SK-N-SH (cell line): ENCODE measurements around the gene ZNF646. TPM values are rescaled to one million over a fixed set of nuclear protein-coding genes. Genes with fewer than 3 reads are reported as not detected.
A peak's percentile ranks its signal among the peaks of the same experiment; 100 is the strongest.

Experiments used
- CTCF ChIA-PET: fragments of 300-600, 350-600 bp; formaldehyde crosslinking; extraction: SDS; loops from one replicate; lab custom pipeline; 2021; lab: Yijun Ruan, JAX
- POLR2A ChIA-PET: fragments of 350-600 bp; sonication (Branson Sonifier 250); formaldehyde crosslinking; extraction: SDS; loops from one replicate; lab custom pipeline; 2020; ENCODE audit warnings: antibody characterized with exemption, inconsistent platforms; lab: Yijun Ruan, JAX
- DNase-seq: peaks from one replicate; pipeline ENCODE4 v3.0.0; 2012
- H2AFZ ChIP-seq: fragments of 200-600 bp; sonication (generic); 2 replicates; pipeline ENCODE4 v1.8.1; 2016; ENCODE audit warnings: antibody characterized with exemption, mild to moderate bottlenecking, low read depth
- H3F3A ChIP-seq: fragments of 200-600 bp; sonication (generic); replicated peaks from 2 replicates; pipeline ENCODE3; 2016; ENCODE audit warnings: antibody characterized with exemption, mild to moderate bottlenecking; ENCODE audit not compliant: insufficient read depth
- H3K27ac ChIP-seq, 2 experiments: fragments of 200-500 bp in 1 of 2; fragments of 200-600 bp in 1 of 2; sonication (Bioruptor generic) in 1 of 2; sonication (generic), shearing (Covaris generic) in 1 of 2; 2 replicates each; pipeline versions ENCODE4 v1.5.1 to v1.6.1; 2014 to 2016; ENCODE audit warnings: low read depth in 2 of 2, inconsistent platforms in 1 of 2, low read length in 1 of 2, mild to moderate bottlenecking in 1 of 2, mixed read lengths in 1 of 2
- H3K27me3 ChIP-seq: fragments of 200-600 bp; sonication (generic), shearing (Covaris generic); 2 replicates; pipeline ENCODE4 v1.6.1; 2016; ENCODE audit warnings: mixed run types; ENCODE audit not compliant: insufficient read depth
- H3K36me3 ChIP-seq, 2 experiments: fragments of 200-500 bp in 1 of 2; fragments of 200-600 bp in 1 of 2; sonication (Bioruptor generic) in 1 of 2; sonication (generic) in 1 of 2; replicated peaks in 1 of 2; 2 replicates each; pipeline versions ENCODE3 to v1.5.1; 2014 to 2016; ENCODE audit warnings: low read length in 1 of 2, mild to moderate bottlenecking in 1 of 2; ENCODE audit not compliant: insufficient read depth in 2 of 2, control insufficient read depth in 1 of 2
- H3K4me1 ChIP-seq, 2 experiments: fragments of 200-500 bp in 1 of 2; fragments of 200-600 bp in 1 of 2; sonication (Bioruptor generic) in 1 of 2; sonication (generic), shearing (Covaris generic) in 1 of 2; 2 replicates each; pipeline versions ENCODE4 v1.5.1 to v1.6.1; 2014 to 2016; ENCODE audit warnings: low read depth in 1 of 2, low read length in 1 of 2, mixed run types in 1 of 2; ENCODE audit not compliant: insufficient read depth in 2 of 2, control insufficient read depth in 1 of 2
- H3K4me2 ChIP-seq: fragments of 200-600 bp; sonication (generic), shearing (Covaris generic); 2 replicates; pipeline ENCODE4 v1.6.1; 2017; ENCODE audit warnings: mixed run types
- H3K4me3 ChIP-seq, 2 experiments: fragments of 200-500 bp in 1 of 2; fragments of 200-600 bp in 1 of 2; sonication (Bioruptor generic) in 1 of 2; sonication (generic), shearing (Covaris generic) in 1 of 2; 2 replicates each; pipeline versions ENCODE4 v1.5.1 to v1.8.1; 2014 to 2016; ENCODE audit warnings: low read depth in 2 of 2, inconsistent platforms in 1 of 2, low read length in 1 of 2, mild to moderate bottlenecking in 1 of 2, mixed read lengths in 1 of 2, moderate library complexity in 1 of 2
- H3K79me2 ChIP-seq: fragments of 200-600 bp; sonication (generic); 2 replicates; pipeline ENCODE4 v1.8.1; 2017; ENCODE audit warnings: mild to moderate bottlenecking; ENCODE audit not compliant: insufficient read depth
- H3K9ac ChIP-seq: fragments of 200-600 bp; sonication (generic); 2 replicates; pipeline ENCODE4 v1.6.1; 2017; ENCODE audit warnings: mixed run types
- H3K9me2 ChIP-seq: fragments of 200-600 bp; sonication (generic); 2 replicates; pipeline ENCODE4 v1.6.1; 2017; ENCODE audit warnings: mixed run types
- H3K9me3 ChIP-seq: fragments of 200-600 bp; sonication (generic); 2 replicates; pipeline ENCODE4 v1.6.1; 2017; ENCODE audit warnings: mixed run types, mild to moderate bottlenecking, moderate library complexity
- H4K20me1 ChIP-seq: fragments of 200-600 bp; sonication (generic); 2 replicates; pipeline ENCODE4 v1.6.1; 2017; ENCODE audit warnings: mild to moderate bottlenecking, mixed run types; ENCODE audit not compliant: insufficient read depth
- CHD2 ChIP-seq: fragments of 150-350 bp; IDR thresholded peaks from 2 replicates; pipeline ENCODE4 v1.6.1; 2018; ENCODE audit warnings: low read length; ENCODE audit not compliant: partially characterized antibody
- ELF1 ChIP-seq: IDR thresholded peaks from 2 replicates; pipeline ENCODE4 v1.4.0; 2012
- FOSL2 ChIP-seq: IDR thresholded peaks from 2 replicates; pipeline ENCODE4 v1.4.0; 2012; ENCODE audit warnings: low read depth, mild to moderate bottlenecking, moderate library complexity, borderline replicate concordance
- FOXJ3 ChIP-seq: sonication (generic); formaldehyde crosslinking; IDR thresholded peaks from 2 replicates; pipeline ENCODE4 v1.5.1; 2020; ENCODE audit warnings: mild to moderate bottlenecking, missing genetic modification reagents
- FOXM1 ChIP-seq: IDR thresholded peaks from 2 replicates; pipeline ENCODE4 v1.4.0; 2012; ENCODE audit warnings: low read depth, mild to moderate bottlenecking
- GATA2 ChIP-seq: sonication (generic); formaldehyde crosslinking; IDR thresholded peaks from 2 replicates; pipeline ENCODE4 v1.5.0; 2020; ENCODE audit warnings: mild to moderate bottlenecking, missing genetic modification reagents
- IRF3 ChIP-seq: fragments of 150-350 bp; IDR thresholded peaks from 2 replicates; pipeline ENCODE4 v1.6.1; 2016; ENCODE audit warnings: mild to moderate bottlenecking, low read depth, low read length
- MEF2A ChIP-seq: IDR thresholded peaks from 2 replicates; pipeline ENCODE4 v1.4.0; 2012; ENCODE audit warnings: low read depth, borderline replicate concordance
- MXI1 ChIP-seq: IDR thresholded peaks from 2 replicates; pipeline ENCODE4 v1.6.1; 2012; ENCODE audit warnings: mild to moderate bottlenecking, low read depth, low read length, improper control_type of control experiment
- NRF1 ChIP-seq: IDR thresholded peaks from 2 replicates; pipeline ENCODE4 v1.6.1; 2012; ENCODE audit warnings: low read depth, mild to moderate bottlenecking, low read length
- PBX3 ChIP-seq: IDR thresholded peaks from 2 replicates; pipeline ENCODE4; 2012
- TCF12 ChIP-seq: IDR thresholded peaks from 2 replicates; pipeline ENCODE4 v1.4.0; 2012
- USF1 ChIP-seq: IDR thresholded peaks from 2 replicates; pipeline ENCODE4 v1.4.0; 2012; ENCODE audit warnings: low read depth, borderline replicate concordance
- USF2 ChIP-seq: fragments of 150-350 bp; IDR thresholded peaks from 2 replicates; pipeline ENCODE4 v1.6.1; 2017; ENCODE audit warnings: antibody characterized with exemption, low read length, low read depth, borderline replicate concordance
- ZBTB33 ChIP-seq: IDR thresholded peaks from 2 replicates; pipeline ENCODE4 v1.4.0; 2012; ENCODE audit warnings: low read depth, borderline replicate concordance
- WGBS: methylation state at CpG from one replicate; pipeline ENCODE4 v1.1.6; 2017; ENCODE audit warnings: low lambda C conversion rate; 5-methylcytosine and 5-hydroxymethylcytosine counted together
- polyA plus RNA-seq, 3 experiments: library from polyadenylated mRNA; depleted of rRNA; stranded (reverse); fragments of >200 nt; gene quantifications; 2 replicates each; pipeline ENCODE4 v1.2.3, GENCODE V29; 2012

The ZNF646 gene
- polyA plus RNA-seq, 1 of the 3 experiments (the other 2 are of a cell fraction): 3.4 TPM

- WGBS: 88% methylated on average over 12 of the region's 12 CpGs
Observed at GRCh38 chr16:31109622-31110021, 35.4 kb downstream of the ZNF646 start.

More at GRCh38 chr16:31109622-31110021, 35.4 kb downstream of the ZNF646 start:
- POLR2A ChIA-PET: no interaction called here
- H3K79me2 ChIP-seq: peaks cover 23% of the 10 kb centered on the region
- no peaks in the 10 kb centered on the region for H3K9me2 ChIP-seq
- CTCF ChIA-PET: interaction anchor here (1.1 to 1.8 kb wide), 3 partner anchors 25 to 37 kb away, joined by 3 to 8 read pairs (median 3); no protein-coding TSS in a partner anchor
- peaks cover 10% of the 10 kb centered on the region for H3F3A ChIP-seq
- DNase-seq: no peak
- no peak for TF ChIP-seq IRF3
- TF ChIP-seq ELF1: no peak
- no peak for TF ChIP-seq USF1
- no peak for TF ChIP-seq PBX3
- no peak for TF ChIP-seq FOXM1
- no peak for TF ChIP-seq CHD2
- no peak for TF ChIP-seq GATA2 (CRISPR knock-in tag)
- no peak for TF ChIP-seq NRF1
- TF ChIP-seq FOXJ3 (CRISPR knock-in tag): no peak
- no peak for TF ChIP-seq MEF2A
- TF ChIP-seq USF2: no peak
- no peak for TF ChIP-seq MXI1
- TF ChIP-seq ZBTB33: no peak
- no peak for TF ChIP-seq TCF12
- no peak for TF ChIP-seq FOSL2
- H3K27ac ChIP-seq: no peak overlapping the region
- peaks cover 19 to 36% of the 10 kb centered on the region in 2 experiments for H3K36me3 ChIP-seq
- no peaks in the 10 kb centered on the region for H3K27me3 ChIP-seq
- H3K9ac ChIP-seq: no peak overlapping the region
- peaks cover 8 to 25% of the 10 kb centered on the region in 2 experiments; a peak in 2 of 4 replicates for H3K4me1 ChIP-seq
- H3K4me2 ChIP-seq: peak overlapping the region; percentile 94
- no peaks in the 10 kb centered on the region for H4K20me1 ChIP-seq
- no peaks in the 10 kb centered on the region for H3K9me3 ChIP-seq
- H2AFZ ChIP-seq: no peak overlapping the region
- peak overlapping the region; percentile 94 to 98 for H3K4me3 ChIP-seq
